CD4-positive, CD25-positive, alpha-beta regulatory T cell (primary cell): Measurements from ENCODE around the gene CLTA. TPM values are rescaled to one million over a fixed set of nuclear protein-coding genes. Genes with fewer than 3 reads are reported as not detected.
A peak's percentile ranks its signal among the peaks of the same experiment; 100 is the strongest.
"Not testable (repeated sequence)": the region's sequence is repeated elsewhere in the genome, so short reads cannot be mapped to it uniquely, and the experiment has no call there.

ENCODE experiments used
- ATAC-seq, 2 donors: fragments of 150-1000 bp; cut with Tn5 transposase; one replicate each; pipeline ENCODE4 v1.10.0; 2021; ENCODE audit warnings: low read depth in 2 of 2, moderate number of reproducible peaks in 2 of 2, moderate library complexity in 1 of 2
- DNase-seq, 3 donors: peaks; one replicate each; pipeline versions ENCODE4 v3.0.0 to v3.0.0-alpha.2; 2012 to 2022; ENCODE audit warnings: mixed read lengths in 1 of 3
- H3K27ac ChIP-seq: one replicate; pipeline ENCODE4 v1.7.0; 2013; ENCODE audit warnings: mild to moderate bottlenecking, low read length; ENCODE audit not compliant: insufficient read depth, poor library complexity, severe bottlenecking
- H3K27me3 ChIP-seq: one replicate; pipeline ENCODE4 v1.7.0; 2013; ENCODE audit warnings: low read length; ENCODE audit not compliant: control insufficient read depth, insufficient read depth
- H3K36me3 ChIP-seq: one replicate; pipeline ENCODE4 v1.7.0; 2013; ENCODE audit warnings: mild to moderate bottlenecking, low read length, moderate library complexity; ENCODE audit not compliant: control insufficient read depth, insufficient read depth
- H3K4me1 ChIP-seq: 2 replicates; pipeline ENCODE4 v1.7.0; 2013; ENCODE audit warnings: mild to moderate bottlenecking, low read length; ENCODE audit not compliant: insufficient read depth, control insufficient read depth, poor library complexity, severe bottlenecking
- H3K4me3 ChIP-seq: one replicate; pipeline ENCODE4 v1.7.0; 2013; ENCODE audit warnings: low read depth, mild to moderate bottlenecking, low read length, moderate library complexity
- H3K9me3 ChIP-seq, 2 experiments: 1 replicate in 1 of 2; 2 replicates in 1 of 2; pipeline ENCODE4 v1.7.0; 2013; ENCODE audit warnings: low read length in 2 of 2, mild to moderate bottlenecking in 1 of 2, moderate library complexity in 1 of 2; ENCODE audit not compliant: control insufficient read depth in 2 of 2
- H3K27ac Mint-ChIP-seq, 3 donors: one replicate each; pipeline ENCODE4 v1.8.0; 2020 to 2022; ENCODE audit warnings: mild to moderate bottlenecking in 3 of 3, mixed read lengths in 3 of 3, moderate library complexity in 2 of 3
- H3K27me3 Mint-ChIP-seq: one replicate; pipeline ENCODE4 v1.8.0; 2022; ENCODE audit warnings: mild to moderate bottlenecking, mixed read lengths
- H3K36me3 Mint-ChIP-seq: one replicate; pipeline ENCODE4 v1.8.0; 2020; ENCODE audit warnings: mixed read lengths
- H3K4me1 Mint-ChIP-seq, 4 donors: one replicate each; pipeline ENCODE4 v1.8.0; 2020 to 2022; ENCODE audit warnings: mixed read lengths in 4 of 4, mild to moderate bottlenecking in 1 of 4
- H3K4me3 Mint-ChIP-seq, 4 donors: one replicate each; pipeline ENCODE4 v1.8.0; 2020 to 2022; ENCODE audit warnings: mild to moderate bottlenecking in 4 of 4, mixed read lengths in 4 of 4, moderate library complexity in 3 of 4
- H3K9me3 Mint-ChIP-seq, 7 donors: one replicate each; pipeline ENCODE4 v1.8.0; 2020 to 2022; ENCODE audit warnings: mixed read lengths in 7 of 7, mild to moderate bottlenecking in 3 of 7, moderate library complexity in 2 of 7
- polyA plus RNA-seq, 4 donors: library from polyadenylated mRNA; unstranded; fragments of 300-500 nt; fragmentation: Illumina TruSeq; gene quantifications; one replicate each; pipeline ENCODE4 v1.2.3, GENCODE V29; 2021
- total RNA-seq: library from RNA; stranded (reverse); gene quantifications from one replicate; pipeline ENCODE4 v1.2.3, GENCODE V29; 2022

Gene CLTA
- total and polyA plus RNA-seq, 5 donors from 2014 or later: 46.7 to 175 (median 163) TPM

- Histone ChIP-seq H3K27ac (no peak overlapping the region), H3K4me1 (peaks cover 20% of the 10 kb centered on the region), H3K9me3 (peaks cover 2% of the 10 kb centered on the region in 2 experiments), H3K36me3 (peaks cover 66% of the 10 kb centered on the region), H3K27me3 (no peaks in the 10 kb centered on the region), H3K4me3 (no peak overlapping the region)
- peak overlapping the region in 1 of 4 donors; percentile 49 for H3K4me3 Mint-ChIP-seq
- peaks cover 38% of the 10 kb centered on the region for H3K36me3 Mint-ChIP-seq
- peaks cover 0 to 2% (median 0%) of the 10 kb centered on the region in 7 donors for H3K9me3 Mint-ChIP-seq
- ATAC-seq (no peak), DNase-seq (peak in 1 of 3 donors; percentile 33)
- no peaks in the 10 kb centered on the region for H3K27me3 Mint-ChIP-seq
- H3K27ac Mint-ChIP-seq: peak overlapping the region; percentile 76 to 92 (median 87)
- H3K4me1 Mint-ChIP-seq: peaks cover 24 to 39% (median 25%) of the 10 kb centered on the region in 4 donors
These were observed 26.7 kb downstream of the CLTA start for GRCh38 chr9:36217256-36217968.

- Mint-ChIP-seq H3K4me1 (peaks cover 23 to 37% (median 25%) of the 10 kb centered on the region in 4 donors), H3K27ac (peak overlapping the region; percentile 76 to 92 (median 87)), H3K36me3 (peaks cover 44% of the 10 kb centered on the region), H3K4me3 (no peak overlapping the region), H3K27me3 (no peaks in the 10 kb centered on the region), H3K9me3 (peaks cover 0 to 7% (median 0%) of the 10 kb centered on the region in 7 donors)
- no peak for DNase-seq
- Histone ChIP-seq H3K27me3 (no peaks in the 10 kb centered on the region), H3K9me3 (peaks cover 5 to 7% of the 10 kb centered on the region in 2 experiments), H3K4me3 (no peak overlapping the region), H3K36me3 (peaks cover 66% of the 10 kb centered on the region), H3K27ac (no peak overlapping the region), H3K4me1 (peaks cover 20% of the 10 kb centered on the region)
- no peak for ATAC-seq
These were observed 27.3 kb downstream of the CLTA start for GRCh38 chr9:36218011-36218410.

GRCh38 chr9:36218411-36218901, 27.7 kb downstream of the CLTA start:
- H3K4me3 Mint-ChIP-seq: peak overlapping the region in 2 of 4 donors; percentile 0 to 49
- H3K27me3 Mint-ChIP-seq: no peaks in the 10 kb centered on the region
- Histone ChIP-seq H3K9me3 (peaks cover 5 to 7% of the 10 kb centered on the region in 2 experiments), H3K27ac (peak overlapping the region; percentile 50), H3K4me3 (no peak overlapping the region), H3K27me3 (no peaks in the 10 kb centered on the region), H3K4me1 (peaks cover 20% of the 10 kb centered on the region), H3K36me3 (peaks cover 66% of the 10 kb centered on the region)
- peaks cover 19 to 33% (median 25%) of the 10 kb centered on the region in 4 donors for H3K4me1 Mint-ChIP-seq
- DNase-seq (peak in 1 of 3 donors; percentile 87), ATAC-seq (peak; percentile 80 to 81)
- H3K27ac Mint-ChIP-seq: peak overlapping the region; percentile 76 to 92 (median 87)
- H3K9me3 Mint-ChIP-seq: peaks cover 0 to 9% (median 0%) of the 10 kb centered on the region in 7 donors
- peaks cover 44% of the 10 kb centered on the region for H3K36me3 Mint-ChIP-seq

GRCh38 chr9:36221667-36222066, 30.9 kb downstream of the CLTA start:
- peaks cover 15% of the 10 kb centered on the region for H3K4me1 ChIP-seq
- H3K36me3 Mint-ChIP-seq: peaks cover 52% of the 10 kb centered on the region
- H3K27ac ChIP-seq: no peak overlapping the region
- H3K9me3 ChIP-seq: peaks cover 5 to 7% of the 10 kb centered on the region in 2 experiments
- no peak overlapping the region for H3K4me3 ChIP-seq
- peaks cover 0 to 9% (median 0%) of the 10 kb centered on the region in 7 donors for H3K9me3 Mint-ChIP-seq
- DNase-seq (no peak), ATAC-seq (no peak)
- no peaks in the 10 kb centered on the region for H3K27me3 ChIP-seq
- H3K4me1 Mint-ChIP-seq: peaks cover 13 to 25% (median 19%) of the 10 kb centered on the region in 4 donors
- H3K27me3 Mint-ChIP-seq: no peaks in the 10 kb centered on the region
- H3K36me3 ChIP-seq: peaks cover 78% of the 10 kb centered on the region
- no peak overlapping the region for H3K27ac Mint-ChIP-seq
- H3K4me3 Mint-ChIP-seq: no peak overlapping the region

- Histone ChIP-seq H3K9me3 (peaks cover 5 to 7% of the 10 kb centered on the region in 2 experiments), H3K27me3 (no peaks in the 10 kb centered on the region), H3K36me3 (peaks cover 80% of the 10 kb centered on the region), H3K27ac (no peak overlapping the region), H3K4me1 (peaks cover 12% of the 10 kb centered on the region), H3K4me3 (no peak overlapping the region)
- Mint-ChIP-seq H3K36me3 (peaks cover 56% of the 10 kb centered on the region), H3K27me3 (no peaks in the 10 kb centered on the region), H3K27ac (no peak overlapping the region), H3K9me3 (peaks cover 0 to 9% (median 0%) of the 10 kb centered on the region in 7 donors), H3K4me1 (peaks cover 12 to 21% (median 16%) of the 10 kb centered on the region in 4 donors), H3K4me3 (no peak overlapping the region)
- DNase-seq (peak in 1 of 3 donors; percentile 12), ATAC-seq (no peak)
These were observed 31.7 kb downstream of the CLTA start for GRCh38 chr9:36222449-36222848.

GRCh38 chr9:36237230-36237629, 46.5 kb downstream of the CLTA start:
- H3K9me3 Mint-ChIP-seq: no peaks in the 10 kb centered on the region
- no peak overlapping the region for H3K4me3 Mint-ChIP-seq
- Histone ChIP-seq H3K4me3 (no peak overlapping the region), H3K4me1 (no peaks in the 10 kb centered on the region), H3K27me3 (no peaks in the 10 kb centered on the region), H3K9me3 (no peaks in the 10 kb centered on the region), H3K27ac (no peak overlapping the region), H3K36me3 (peaks cover 19% of the 10 kb centered on the region)
- H3K27ac Mint-ChIP-seq: no peak overlapping the region
- peaks cover 0 to 11% (median 5%) of the 10 kb centered on the region in 4 donors for H3K4me1 Mint-ChIP-seq
- H3K36me3 Mint-ChIP-seq: peaks cover 32% of the 10 kb centered on the region
- ATAC-seq (no peak), DNase-seq (no peak)
- H3K27me3 Mint-ChIP-seq: no peaks in the 10 kb centered on the region

- H3K27me3 ChIP-seq, H3K27me3 Mint-ChIP-seq, H3K4me1 Mint-ChIP-seq, H3K4me3 ChIP-seq, H3K27ac Mint-ChIP-seq, H3K9me3 ChIP-seq, H3K36me3 ChIP-seq, ATAC-seq, H3K27ac ChIP-seq, DNase-seq, H3K4me1 ChIP-seq, H3K9me3 Mint-ChIP-seq, H3K4me3 Mint-ChIP-seq: not testable (repeated sequence)
- H3K36me3 Mint-ChIP-seq: peaks cover 25% of the 10 kb centered on the region
These were observed 48.5 kb downstream of the CLTA start for GRCh38 chr9:36239205-36239604.
